Inferior parietal cortex (tissue), 1 donor: ENCODE data around the gene GATD1.

Source experiments
- DNase-seq: peaks from one replicate; pipeline ENCODE4 v3.0.0-alpha.2; 2016; ENCODE audit errors: extremely low spot score

Gene GATD1

GRCh38 chr11:812390-812789, 35.1 kb upstream of the GATD1 start:
- no peak for DNase-seq

GRCh38 chr11:811446-812245, 34.4 kb upstream of the GATD1 start:
- DNase-seq = no peak

- DNase-seq = no peak
Observed at GRCh38 chr11:810040-810567, 32.8 kb upstream of the GATD1 start.

- peak; percentile 98 for DNase-seq
Observed at GRCh38 chr11:809287-810039, 32.2 kb upstream of the GATD1 start, which contains the start of gene RPLP2. TSS of gene RPLP2 (plus strand) at chr11:809967. CDS start at chr11:810235, 268 bp downstream.

GRCh38 chr11:808427-809286, 31.4 kb upstream of the GATD1 start:
- DNase-seq = no peak

- DNase-seq = no peak
Observed at GRCh38 chr11:804599-804964, 27.3 kb upstream of the GATD1 start.

GRCh38 chr11:803770-804598, 26.7 kb upstream of the GATD1 start:
- no peak for DNase-seq

GRCh38 chr11:803467-803742, 26.1 kb upstream of the GATD1 start:
- no peak for DNase-seq

GRCh38 chr11:802693-803466, 25.6 kb upstream of the GATD1 start:
- DNase-seq = no peak

- no peak for DNase-seq
Observed at GRCh38 chr11:802018-802617, 24.8 kb upstream of the GATD1 start.

GRCh38 chr11:801097-801780, 24.0 kb upstream of the GATD1 start:
- DNase-seq = no peak

- DNase-seq = no peak
Observed at GRCh38 chr11:800473-800872, 23.2 kb upstream of the GATD1 start.

- no peak for DNase-seq
Observed at GRCh38 chr11:799641-800316, 22.5 kb upstream of the GATD1 start.

- DNase-seq = peak; percentile 74
Observed at GRCh38 chr11:798093-798713, 20.9 kb upstream of the GATD1 start, which contains the start of gene SLC25A22. TSS of gene SLC25A22 (minus strand) at chr11:798281. CDS start at chr11:795006, 3,275 bp downstream.

- DNase-seq = peak; percentile 62
Observed at GRCh38 chr11:797296-798092, 20.2 kb upstream of the GATD1 start.

GRCh38 chr11:796565-797295, 19.4 kb upstream of the GATD1 start:
- no peak for DNase-seq
